Brain microvascular endothelial cell (primary cell): ENCODE data around the gene GNB1L.
A peak's percentile ranks its signal among the peaks of the same experiment; 100 is the strongest.

Experiments used
- DNase-seq: peaks from one replicate; pipeline ENCODE4 v3.0.0-alpha.2; 2020
- H3K27ac ChIP-seq: fragments of 250-450 bp; sonication (Bioruptor Pico); 2 replicates; pipeline ENCODE4 v1.5.1; 2020; ENCODE audit warnings: mild to moderate bottlenecking, moderate library complexity
- H3K27me3 ChIP-seq: fragments of 250-450 bp; sonication (Bioruptor Pico); replicated peaks from 2 replicates; pipeline ENCODE4 v1.5.1; 2020; ENCODE audit warnings: mild to moderate bottlenecking
- H3K36me3 ChIP-seq: fragments of 250-450 bp; sonication (Bioruptor Pico); replicated peaks from 2 replicates; pipeline ENCODE4 v1.5.1; 2020; ENCODE audit warnings: mild to moderate bottlenecking
- H3K4me3 ChIP-seq: 2 replicates; pipeline ENCODE4 v1.5.1; 2011; ENCODE audit warnings: low read depth, mild to moderate bottlenecking, control low read depth, low read length, moderate library complexity
- in situ Hi-C: cut with HindIII; loops from 2 replicates; pipeline ENCODE4 v1.10.0; 2017; ENCODE audit warnings: low sequenced_read_pairs, low pct_ligation_motif_present
- TF ChIP-seq, protein P1 (sequence below): IDR thresholded peaks from 2 replicates; pipeline ENCODE4 v1.5.1; 2011; ENCODE audit warnings: low read depth, mild to moderate bottlenecking, moderate library complexity, low read length, control low read depth, inconsistent platforms; ENCODE audit errors: missing control alignments

The GNB1L gene, protein sequence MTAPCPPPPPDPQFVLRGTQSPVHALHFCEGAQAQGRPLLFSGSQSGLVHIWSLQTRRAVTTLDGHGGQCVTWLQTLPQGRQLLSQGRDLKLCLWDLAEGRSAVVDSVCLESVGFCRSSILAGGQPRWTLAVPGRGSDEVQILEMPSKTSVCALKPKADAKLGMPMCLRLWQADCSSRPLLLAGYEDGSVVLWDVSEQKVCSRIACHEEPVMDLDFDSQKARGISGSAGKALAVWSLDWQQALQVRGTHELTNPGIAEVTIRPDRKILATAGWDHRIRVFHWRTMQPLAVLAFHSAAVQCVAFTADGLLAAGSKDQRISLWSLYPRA

DNA sequence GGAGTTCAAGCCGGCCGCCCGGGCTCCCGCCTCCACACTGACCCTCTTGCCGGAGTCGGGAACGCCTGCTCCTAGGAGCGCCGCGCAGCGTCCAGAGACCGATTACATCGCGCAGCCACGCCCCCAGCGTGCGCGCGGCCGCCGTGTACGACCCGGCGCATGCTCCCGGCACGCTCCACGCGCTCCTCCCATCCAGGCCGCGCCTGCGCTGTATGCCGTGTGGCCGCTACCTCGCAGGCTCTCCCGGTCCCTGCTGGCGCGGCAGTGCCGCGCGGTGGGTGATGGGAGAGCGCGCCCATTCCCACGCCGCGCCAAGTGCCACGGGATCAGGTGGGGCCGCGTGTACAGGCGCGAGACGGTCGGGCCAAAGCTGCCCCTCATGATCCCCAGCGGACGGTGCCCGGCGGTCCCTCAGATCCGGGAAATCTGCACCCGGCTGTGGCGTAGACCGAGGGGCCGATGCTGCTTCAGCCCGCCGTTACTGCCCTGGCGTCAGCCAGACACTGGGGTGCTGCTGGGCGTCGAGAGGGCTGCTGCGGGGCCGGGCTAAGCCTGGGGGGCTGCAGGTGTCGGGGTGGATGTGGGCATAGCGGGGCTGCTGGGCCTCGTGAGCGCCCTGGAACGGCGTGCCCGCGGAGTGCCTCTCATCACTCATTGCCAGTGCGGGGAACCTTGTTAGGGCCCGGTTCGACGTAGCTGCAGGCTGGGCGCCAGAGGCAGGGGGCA lies at the start of gene GNB1L, which contains the start of gene RTL10:
Gene GNB1L (minus strand): TSS at position 97 of the 726 bp plus-strand sequence. CDS start 33,519 bp downstream, outside the sequence.
Gene RTL10 (minus strand): TSS at position 97 of the 726 bp plus-strand sequence. CDS start 2,613 bp downstream, outside the sequence.
- peak within 1 kb of the TSS; percentile 90 for H3K4me3 ChIP-seq
- peak within 1 kb of the TSS; percentile 79 for H3K27ac ChIP-seq
- H3K36me3 ChIP-seq: peaks cover 23% of the 10 kb centered on the region
- H3K27me3 ChIP-seq: no peaks in the 10 kb centered on the region
- in situ Hi-C loops: no loop called here
- peak; percentile 93 for DNase-seq
- TF ChIP-seq, protein P1, sequence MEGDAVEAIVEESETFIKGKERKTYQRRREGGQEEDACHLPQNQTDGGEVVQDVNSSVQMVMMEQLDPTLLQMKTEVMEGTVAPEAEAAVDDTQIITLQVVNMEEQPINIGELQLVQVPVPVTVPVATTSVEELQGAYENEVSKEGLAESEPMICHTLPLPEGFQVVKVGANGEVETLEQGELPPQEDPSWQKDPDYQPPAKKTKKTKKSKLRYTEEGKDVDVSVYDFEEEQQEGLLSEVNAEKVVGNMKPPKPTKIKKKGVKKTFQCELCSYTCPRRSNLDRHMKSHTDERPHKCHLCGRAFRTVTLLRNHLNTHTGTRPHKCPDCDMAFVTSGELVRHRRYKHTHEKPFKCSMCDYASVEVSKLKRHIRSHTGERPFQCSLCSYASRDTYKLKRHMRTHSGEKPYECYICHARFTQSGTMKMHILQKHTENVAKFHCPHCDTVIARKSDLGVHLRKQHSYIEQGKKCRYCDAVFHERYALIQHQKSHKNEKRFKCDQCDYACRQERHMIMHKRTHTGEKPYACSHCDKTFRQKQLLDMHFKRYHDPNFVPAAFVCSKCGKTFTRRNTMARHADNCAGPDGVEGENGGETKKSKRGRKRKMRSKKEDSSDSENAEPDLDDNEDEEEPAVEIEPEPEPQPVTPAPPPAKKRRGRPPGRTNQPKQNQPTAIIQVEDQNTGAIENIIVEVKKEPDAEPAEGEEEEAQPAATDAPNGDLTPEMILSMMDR: no peak

DNA sequence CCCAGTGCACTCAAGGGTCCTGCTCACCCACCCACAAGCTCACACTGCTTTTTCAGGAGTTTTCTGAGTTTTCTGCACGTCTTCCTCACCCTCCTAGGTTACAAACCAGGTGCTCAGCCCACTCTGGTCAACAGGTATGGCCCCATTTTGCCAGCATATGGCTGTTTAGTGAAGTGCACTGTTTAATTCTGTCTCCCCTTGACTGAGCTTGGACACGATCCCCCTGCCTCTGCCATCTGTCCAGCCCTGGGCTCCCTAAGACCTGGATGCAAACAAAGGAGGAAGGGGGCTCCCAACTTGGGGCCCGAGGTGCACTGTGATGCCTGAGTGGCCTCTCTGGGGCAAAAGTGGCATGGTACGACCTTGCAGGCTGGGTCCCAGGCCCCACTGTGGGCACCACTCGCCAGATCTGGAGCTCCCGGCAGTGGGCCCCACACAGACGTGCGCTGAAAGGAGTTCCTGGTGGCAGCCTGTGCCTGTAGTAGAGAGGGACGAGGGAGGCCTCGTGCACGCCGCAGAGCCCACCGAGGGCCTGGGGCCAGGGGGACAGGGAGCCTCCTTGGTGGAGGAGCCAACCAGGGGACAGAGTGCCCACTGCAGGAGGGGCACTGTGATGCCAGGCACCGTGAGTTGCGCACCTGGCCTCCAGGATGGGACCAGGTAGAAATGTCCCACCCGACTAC lies 49.6 kb upstream of the GNB1L start:
- Histone ChIP-seq H3K27me3 (no peaks in the 10 kb centered on the region), H3K27ac (no peak overlapping the region), H3K4me3 (no peak overlapping the region), H3K36me3 (peaks cover 3% of the 10 kb centered on the region)
- in situ Hi-C loops: no loop called here
- TF ChIP-seq, protein P1: no peak
- DNase-seq: no peak

DNA sequence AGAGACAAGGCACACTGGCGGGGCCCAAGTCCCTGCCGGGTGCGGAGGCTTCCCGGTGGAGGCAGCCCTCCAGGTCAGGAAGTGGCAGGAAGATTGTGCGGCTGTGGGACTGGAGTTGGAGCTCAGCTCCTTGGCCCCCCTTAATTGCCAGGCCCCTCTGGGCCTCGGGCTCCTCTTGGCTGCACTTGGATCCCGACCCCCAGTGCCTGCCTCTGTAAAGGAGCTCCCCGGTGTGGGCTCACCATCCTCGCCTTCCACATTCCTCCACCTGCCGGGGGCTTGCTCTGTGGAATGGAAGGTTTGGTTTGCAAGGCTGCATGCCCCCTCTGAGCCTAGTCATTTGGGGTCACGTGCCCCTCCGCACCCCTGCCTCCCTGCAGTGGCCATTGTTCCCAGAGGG lies 48.8 kb upstream of the GNB1L start:
- H3K4me3 ChIP-seq: no peak overlapping the region
- H3K36me3 ChIP-seq: peaks cover under 1% of the 10 kb centered on the region
- in situ Hi-C loops: no loop called here
- TF ChIP-seq, protein P1: no peak
- DNase-seq: no peak
- no peaks in the 10 kb centered on the region for H3K27me3 ChIP-seq
- H3K27ac ChIP-seq: no peak overlapping the region

DNA sequence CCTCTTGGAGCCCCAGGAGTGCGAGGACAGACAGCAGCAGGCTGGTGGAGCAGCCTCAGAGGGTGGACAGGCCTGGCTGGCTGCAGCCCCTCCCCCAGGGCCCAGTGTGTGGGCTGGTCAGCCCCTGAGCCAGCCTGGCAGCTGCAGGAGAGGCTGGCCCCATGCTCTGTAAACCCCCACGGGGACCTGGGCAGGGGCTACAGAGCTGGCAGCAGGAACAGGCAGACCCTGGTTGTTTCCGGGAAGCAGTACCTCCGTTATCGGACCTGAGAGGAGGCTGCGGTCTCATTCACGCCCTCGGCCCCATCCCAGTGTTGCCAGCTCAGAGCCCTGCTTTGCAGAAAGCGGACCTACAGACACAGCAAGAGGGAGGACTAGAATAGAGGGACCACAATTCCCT lies 48.4 kb upstream of the GNB1L start:
- H3K36me3 ChIP-seq: no peaks in the 10 kb centered on the region
- TF ChIP-seq, protein P1: no peak
- in situ Hi-C loops: no loop called here
- no peak overlapping the region for H3K27ac ChIP-seq
- DNase-seq: no peak
- no peaks in the 10 kb centered on the region for H3K27me3 ChIP-seq
- no peak overlapping the region for H3K4me3 ChIP-seq

DNA sequence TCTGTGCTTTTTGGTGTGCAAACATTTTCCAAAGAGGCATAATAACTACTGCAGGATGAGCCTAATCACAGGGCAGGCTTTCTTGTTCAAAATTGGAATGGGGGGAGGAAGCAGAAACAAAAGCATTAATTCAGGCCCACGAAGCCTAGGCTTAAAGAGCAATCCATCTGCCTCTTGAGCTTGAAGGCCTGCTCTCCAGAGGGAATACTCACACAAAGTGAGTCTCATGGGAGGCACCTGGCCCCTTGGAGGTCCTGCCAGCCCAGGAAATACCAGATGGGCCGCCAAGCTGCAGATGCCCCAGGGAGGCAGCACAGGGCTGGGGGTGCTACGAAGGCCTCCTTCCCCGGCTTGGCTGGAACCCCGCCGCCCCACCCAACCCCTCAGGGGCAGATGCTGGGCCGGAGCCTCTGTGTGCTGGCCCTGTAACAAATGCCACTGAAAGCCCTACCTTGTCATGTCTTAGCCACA lies 47.6 kb upstream of the GNB1L start:
- H3K36me3 ChIP-seq: no peaks in the 10 kb centered on the region

More for the DNA sequence above, 47.6 kb upstream of the GNB1L start:
- in situ Hi-C loops: no loop called here
- Histone ChIP-seq H3K27me3 (no peaks in the 10 kb centered on the region), H3K4me3 (no peak overlapping the region), H3K27ac (no peak overlapping the region)
- DNase-seq: no peak
- TF ChIP-seq, protein P1: no peak
